Nephron progenitor cell (in vitro differentiated cells): Measurements from ENCODE around the gene CMTM4.

Experiments
- DNase-seq: peaks from one replicate; pipeline ENCODE4 v3.0.0; 2021
- H3K27ac Mint-ChIP-seq: 2 replicates; pipeline ENCODE4 v1.8.0; 2021; ENCODE audit warnings: mild to moderate bottlenecking, moderate library complexity, mixed read lengths
- H3K27me3 Mint-ChIP-seq: 2 replicates; pipeline ENCODE4 v1.8.0; 2021; ENCODE audit warnings: mild to moderate bottlenecking, low read depth, mixed read lengths; ENCODE audit not compliant: poor library complexity
- H3K36me3 Mint-ChIP-seq: 2 replicates; pipeline ENCODE4 v1.8.0; 2021; ENCODE audit warnings: low read depth, mixed read lengths
- H3K4me1 Mint-ChIP-seq: 2 replicates; pipeline ENCODE4 v1.8.0; 2021; ENCODE audit warnings: mixed read lengths
- H3K4me3 Mint-ChIP-seq: 2 replicates; pipeline ENCODE4 v1.8.0; 2021; ENCODE audit warnings: mild to moderate bottlenecking, moderate library complexity, mixed read lengths
- H3K9me3 Mint-ChIP-seq: 2 replicates; pipeline ENCODE4 v1.8.0; 2021; ENCODE audit warnings: mild to moderate bottlenecking, moderate library complexity, mixed read lengths
- CTCF ChIP-seq: fragments of 200-600 bp; sonication (generic); IDR thresholded peaks from 2 replicates; pipeline ENCODE4 v1.5.0; 2021; ENCODE audit warnings: antibody characterized with exemption

The CMTM4 gene

DNA sequence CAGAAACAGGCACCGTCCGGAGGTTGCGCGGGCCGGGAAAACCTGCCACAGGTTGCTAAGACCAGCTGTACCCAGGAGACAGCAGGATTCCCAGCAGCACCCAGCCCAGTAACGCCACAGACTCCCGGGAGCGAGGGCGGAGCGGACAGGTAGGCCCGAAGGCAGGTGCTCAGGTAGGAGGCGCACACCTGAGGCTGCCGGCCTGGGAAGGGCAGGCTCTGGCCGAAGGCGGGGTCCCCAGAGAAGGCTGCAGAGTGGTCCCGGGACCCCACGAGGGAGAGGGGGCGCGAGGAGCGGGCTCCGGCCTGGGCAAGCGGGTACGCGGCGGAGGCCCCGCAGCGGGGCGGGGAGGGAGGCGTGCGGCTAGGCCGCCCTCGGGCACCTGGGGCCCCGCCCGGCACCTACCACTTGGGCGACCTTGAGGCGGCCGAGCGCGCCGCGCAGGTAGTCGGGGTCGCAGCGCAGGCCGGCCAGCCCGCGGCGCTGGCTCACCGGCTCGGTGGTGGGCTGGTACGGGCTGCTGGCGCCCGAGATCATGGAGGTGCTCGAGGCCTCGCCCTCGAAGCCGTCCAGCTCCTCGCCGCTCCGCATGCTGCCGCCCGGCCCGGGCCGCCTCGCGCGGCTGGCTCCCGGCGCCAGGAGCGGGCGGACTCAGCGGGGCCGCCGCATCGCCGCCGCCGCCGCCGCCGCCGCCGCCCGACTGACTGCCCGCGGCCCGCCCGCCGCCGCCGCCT lies 441 bp downstream of the CMTM4 start:
- peak overlapping the region; percentile 83 for H3K4me3 Mint-ChIP-seq
- peaks cover 42% of the 10 kb centered on the region for H3K27me3 Mint-ChIP-seq
- no peaks in the 10 kb centered on the region for H3K9me3 Mint-ChIP-seq
- no peak overlapping the region for H3K27ac Mint-ChIP-seq
- H3K4me1 Mint-ChIP-seq: peaks cover 10% of the 10 kb centered on the region
- DNase-seq: peak; percentile 25
- TF ChIP-seq CTCF: no peak
- H3K36me3 Mint-ChIP-seq: no peaks in the 10 kb centered on the region

- Mint-ChIP-seq H3K4me3 (peak overlapping the region; percentile 83), H3K27ac (no peak overlapping the region)
- TF ChIP-seq CTCF: no peak
Measured at GRCh38 chr16:66695471-66695934, 1.0 kb downstream of the CMTM4 start.

DNA sequence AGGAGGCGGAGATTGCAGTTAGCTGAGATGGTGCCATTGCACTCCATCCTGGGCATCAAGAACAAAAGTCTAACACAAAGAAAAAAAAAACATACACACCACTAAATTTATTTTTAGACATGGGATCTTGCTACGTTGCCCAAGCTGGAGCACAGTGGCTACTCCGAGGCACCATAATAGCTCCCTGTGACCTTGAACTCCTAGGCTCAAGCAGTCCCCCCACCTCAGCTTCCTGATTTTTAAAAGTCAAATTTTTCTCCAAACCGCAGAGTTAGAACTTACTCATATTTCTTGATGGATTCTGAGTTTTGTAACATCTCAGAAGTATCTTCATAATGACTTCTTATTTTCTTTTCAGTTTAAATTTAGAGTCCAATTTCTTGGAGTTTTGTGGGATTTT lies 3.4 kb downstream of the CMTM4 start:
- peaks cover 30% of the 10 kb centered on the region for H3K27me3 Mint-ChIP-seq
- no peak for TF ChIP-seq CTCF
- no peak for DNase-seq
- peaks cover 17% of the 10 kb centered on the region for H3K4me1 Mint-ChIP-seq
- no peaks in the 10 kb centered on the region for H3K36me3 Mint-ChIP-seq
- H3K9me3 Mint-ChIP-seq: no peaks in the 10 kb centered on the region
- H3K4me3 Mint-ChIP-seq: no peak overlapping the region
- H3K27ac Mint-ChIP-seq: no peak overlapping the region

More at GRCh38 chr16:66695471-66695934, 1.0 kb downstream of the CMTM4 start:
- Mint-ChIP-seq H3K9me3 (no peaks in the 10 kb centered on the region), H3K27me3 (peaks cover 41% of the 10 kb centered on the region), H3K36me3 (no peaks in the 10 kb centered on the region), H3K4me1 (peaks cover 11% of the 10 kb centered on the region)
- no peak for DNase-seq

- H3K4me1 Mint-ChIP-seq: peaks cover 17% of the 10 kb centered on the region
- no peak for DNase-seq
- no peak overlapping the region for H3K4me3 Mint-ChIP-seq
- no peak overlapping the region for H3K27ac Mint-ChIP-seq
- peaks cover 22% of the 10 kb centered on the region for H3K27me3 Mint-ChIP-seq
- TF ChIP-seq CTCF: no peak
- H3K9me3 Mint-ChIP-seq: no peaks in the 10 kb centered on the region
- no peaks in the 10 kb centered on the region for H3K36me3 Mint-ChIP-seq
Measured at GRCh38 chr16:66692341-66692740, 4.2 kb downstream of the CMTM4 start.

DNA sequence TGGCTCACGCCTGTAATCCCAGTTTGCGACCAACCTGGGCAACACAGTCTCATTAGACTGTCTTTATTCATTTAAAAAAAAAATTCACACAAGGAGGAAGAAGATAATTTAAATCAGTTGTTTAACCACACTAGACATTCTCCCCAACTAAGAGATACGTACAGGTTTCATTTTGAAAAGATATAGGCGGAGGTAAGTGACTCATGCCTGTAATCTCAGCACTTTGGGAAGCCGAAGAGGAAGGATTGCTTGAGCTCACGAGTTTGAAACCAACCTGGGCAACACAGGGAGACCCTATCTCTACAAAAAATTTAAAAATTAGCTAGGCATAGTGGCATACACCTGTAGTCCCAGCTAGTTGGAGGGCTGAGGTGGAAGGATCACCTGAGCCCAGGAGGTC lies 5.3 kb downstream of the CMTM4 start:
- Mint-ChIP-seq H3K36me3 (no peaks in the 10 kb centered on the region), H3K4me3 (no peak overlapping the region), H3K27me3 (peaks cover 16% of the 10 kb centered on the region), H3K27ac (no peak overlapping the region), H3K9me3 (no peaks in the 10 kb centered on the region), H3K4me1 (peaks cover 17% of the 10 kb centered on the region)
- DNase-seq: no peak
- TF ChIP-seq CTCF: no peak
